Measurements from ENCODE around the gene UST.

- TF ChIP-seq POLR2A (IDR thresholded peaks at IDR 0.05; ENCODE audit: low read length) (no peak), GATA1 (IDR thresholded peaks at IDR 0.05; ENCODE audit: low read depth, low read length) (no peak)
These were observed 197.8 kb downstream of the UST start for GRCh38 chr6:148944608-148945007.

Data from erythroblast (primary cell).